CD8-positive, alpha-beta memory T cell (primary cell): ENCODE data around the gene MARCO. TPM values are rescaled to one million over a fixed set of nuclear protein-coding genes. Genes with fewer than 3 reads are reported as not detected.

Experiments used
- CTCF ChIA-PET: fragments of 350-600 bp; sonication (Branson Sonifier 250); formaldehyde crosslinking; loops from one replicate; lab custom pipeline; 2021; ENCODE audit warnings: antibody characterized with exemption; lab: Charles Lee
- POLR2A ChIA-PET: fragments of 350-600 bp; sonication (Branson Sonifier 250); formaldehyde crosslinking; loops from one replicate; lab custom pipeline; 2021; ENCODE audit warnings: antibody characterized with exemption; lab: Charles Lee
- DNase-seq, 5 donors: peaks; one replicate each; pipeline versions ENCODE4 v3.0.0 to v3.0.0-alpha.2; 2020 to 2022; ENCODE audit warnings: mixed read lengths in 1 of 5
- H3K27ac ChIP-seq: one replicate; pipeline ENCODE4 v1.7.0; 2013; ENCODE audit warnings: low read depth, mild to moderate bottlenecking, low read length, moderate library complexity
- H3K27me3 ChIP-seq: 2 replicates; pipeline ENCODE4 v1.7.0; 2013; ENCODE audit warnings: low read length, mild to moderate bottlenecking; ENCODE audit not compliant: insufficient read depth, poor library complexity, severe bottlenecking
- H3K36me3 ChIP-seq: 2 replicates; pipeline ENCODE4 v1.7.0; 2013; ENCODE audit warnings: mild to moderate bottlenecking, low read length, moderate library complexity; ENCODE audit not compliant: insufficient read depth
- H3K4me1 ChIP-seq: 2 replicates; pipeline ENCODE4 v1.7.0; 2013; ENCODE audit warnings: mild to moderate bottlenecking, low read length, moderate library complexity; ENCODE audit not compliant: insufficient read depth
- H3K4me3 ChIP-seq: 2 replicates; pipeline ENCODE4 v1.7.0; 2013; ENCODE audit warnings: mild to moderate bottlenecking, low read length
- H3K9me3 ChIP-seq: 2 replicates; pipeline ENCODE4 v1.7.0; 2013; ENCODE audit warnings: mild to moderate bottlenecking, low read length
- H3K27ac Mint-ChIP-seq, 8 donors: one replicate each; pipeline ENCODE4 v1.8.0; 2020 to 2021; ENCODE audit warnings: mixed read lengths in 8 of 8, mild to moderate bottlenecking in 6 of 8, inconsistent platforms in 3 of 8, moderate library complexity in 3 of 8
- H3K27me3 Mint-ChIP-seq, 2 donors: one replicate each; pipeline ENCODE4 v1.8.0; 2020 to 2021; ENCODE audit warnings: mixed read lengths in 2 of 2, mild to moderate bottlenecking in 1 of 2, moderate library complexity in 1 of 2
- H3K36me3 Mint-ChIP-seq, 3 donors: one replicate each; pipeline ENCODE4 v1.8.0; 2020 to 2021; ENCODE audit warnings: mixed read lengths in 3 of 3, inconsistent platforms in 1 of 3, mild to moderate bottlenecking in 1 of 3
- H3K4me1 Mint-ChIP-seq, 3 donors: one replicate each; pipeline ENCODE4 v1.8.0; 2020 to 2021; ENCODE audit warnings: mixed read lengths in 3 of 3, inconsistent platforms in 1 of 3, mild to moderate bottlenecking in 1 of 3
- H3K4me3 Mint-ChIP-seq, 7 donors: one replicate each; pipeline ENCODE4 v1.8.0; 2020 to 2021; ENCODE audit warnings: mixed read lengths in 7 of 7, mild to moderate bottlenecking in 6 of 7, moderate library complexity in 4 of 7, inconsistent platforms in 2 of 7
- H3K9me3 Mint-ChIP-seq, 5 donors: one replicate each; pipeline ENCODE4 v1.8.0; 2020 to 2022; ENCODE audit warnings: mixed read lengths in 5 of 5, mild to moderate bottlenecking in 3 of 5, moderate library complexity in 2 of 5, inconsistent platforms in 1 of 5
- polyA plus RNA-seq: library from polyadenylated mRNA; unstranded; fragments of 300-500 nt; fragmentation: Illumina TruSeq; gene quantifications from one replicate; pipeline ENCODE4 v1.2.3, GENCODE V29; 2021
- total RNA-seq, 2 experiments: library from RNA; stranded (reverse); gene quantifications; one replicate each; pipeline ENCODE4 v1.2.3, GENCODE V29; 2021

The MARCO gene
- total and polyA plus RNA-seq, 3 experiments from 2014 or later = not detected

DNA sequence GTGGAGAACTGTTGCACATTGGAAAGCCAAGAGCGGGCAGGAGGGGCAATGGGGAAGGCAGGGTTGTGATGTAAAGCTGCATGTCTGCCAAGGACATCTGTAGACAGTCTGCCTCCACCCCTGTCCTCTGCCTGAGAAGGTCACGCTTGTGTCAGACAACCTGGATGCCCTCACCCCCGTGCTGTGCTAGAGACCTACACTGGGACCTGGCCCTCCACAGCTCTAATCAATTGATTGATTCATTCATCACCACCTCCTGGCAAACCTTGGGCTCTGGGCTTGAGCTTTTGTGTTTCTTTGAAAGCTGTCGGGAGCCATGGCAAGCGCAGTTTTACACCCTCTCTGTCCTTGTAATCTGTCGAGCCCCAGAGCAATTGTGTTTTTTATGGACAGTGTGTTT, 41.1 kb downstream of the MARCO start:
- Histone ChIP-seq H3K27me3 (no peaks in the 10 kb centered on the region), H3K4me3 (no peak overlapping the region), H3K4me1 (no peaks in the 10 kb centered on the region), H3K9me3 (no peaks in the 10 kb centered on the region), H3K27ac (no peak overlapping the region), H3K36me3 (no peaks in the 10 kb centered on the region)
- H3K9me3 Mint-ChIP-seq = peaks cover 0 to 3% (median 0%) of the 10 kb centered on the region in 5 donors
- H3K36me3 Mint-ChIP-seq = no peaks in the 10 kb centered on the region
- no peak overlapping the region for H3K27ac Mint-ChIP-seq
- no peak for DNase-seq
- CTCF ChIA-PET = no interaction called here
- H3K27me3 Mint-ChIP-seq = peaks cover 1 to 4% of the 10 kb centered on the region in 2 donors
- H3K4me1 Mint-ChIP-seq = no peaks in the 10 kb centered on the region
- no peak overlapping the region for H3K4me3 Mint-ChIP-seq
- POLR2A ChIA-PET = no interaction called here

DNA sequence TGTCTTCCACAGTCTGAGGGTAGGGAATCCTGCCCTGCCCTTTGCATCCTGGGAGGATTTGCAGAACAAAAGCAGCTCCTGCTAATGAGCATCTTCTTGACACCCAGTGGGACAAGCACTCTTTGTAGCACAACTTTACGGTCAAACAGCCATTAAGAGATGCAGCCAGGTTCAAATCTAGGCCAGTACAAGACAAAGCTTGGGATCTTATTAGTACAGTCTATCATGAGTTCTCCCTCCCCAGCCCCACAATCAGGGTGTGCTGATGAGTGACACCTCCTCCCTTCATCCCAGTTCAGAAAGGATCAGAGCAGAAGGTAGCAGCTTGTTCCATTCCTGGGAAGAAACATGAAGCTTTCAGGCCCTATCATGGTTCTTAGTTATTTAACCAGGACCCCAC, 41.9 kb downstream of the MARCO start:
- CTCF ChIA-PET = no interaction called here
- H3K4me3 ChIP-seq = no peak overlapping the region
- Mint-ChIP-seq H3K4me1 (no peaks in the 10 kb centered on the region), H3K4me3 (no peak overlapping the region), H3K27me3 (peaks cover 1 to 4% of the 10 kb centered on the region in 2 donors), H3K36me3 (no peaks in the 10 kb centered on the region), H3K9me3 (peaks cover 0 to 3% (median 0%) of the 10 kb centered on the region in 5 donors), H3K27ac (no peak overlapping the region)
- no peaks in the 10 kb centered on the region for H3K9me3 ChIP-seq
- no peaks in the 10 kb centered on the region for H3K36me3 ChIP-seq
- no peaks in the 10 kb centered on the region for H3K27me3 ChIP-seq
- no peaks in the 10 kb centered on the region for H3K4me1 ChIP-seq
- POLR2A ChIA-PET = no interaction called here
- H3K27ac ChIP-seq = no peak overlapping the region
- no peak for DNase-seq

DNA sequence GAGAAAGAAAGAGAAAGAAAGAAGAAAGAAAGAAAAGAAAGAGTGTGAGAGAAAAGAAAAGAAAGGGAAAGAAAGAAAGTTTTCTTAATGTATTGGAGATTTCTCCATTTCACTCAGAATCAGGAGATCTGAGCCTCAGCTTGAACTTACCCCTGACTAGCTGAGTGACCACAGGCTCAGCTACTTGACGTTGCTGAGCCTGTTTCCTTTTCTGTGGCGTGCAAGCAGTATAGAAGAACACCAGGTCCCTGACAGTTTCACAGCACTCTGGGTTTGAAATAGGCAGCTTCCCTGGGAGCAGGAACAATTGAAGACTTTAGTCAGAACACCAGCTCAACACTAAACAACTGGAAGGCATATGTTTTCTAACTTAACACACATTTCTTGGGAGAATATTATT, 44.7 kb downstream of the MARCO start:
- no peak overlapping the region for H3K27ac ChIP-seq
- H3K36me3 ChIP-seq = no peaks in the 10 kb centered on the region
- no peaks in the 10 kb centered on the region for H3K4me1 ChIP-seq
- H3K27me3 ChIP-seq = no peaks in the 10 kb centered on the region
- H3K27ac Mint-ChIP-seq = no peak overlapping the region
- no peaks in the 10 kb centered on the region for H3K9me3 ChIP-seq
- H3K4me3 Mint-ChIP-seq = no peak overlapping the region
- H3K4me3 ChIP-seq = no peak overlapping the region
- H3K36me3 Mint-ChIP-seq = no peaks in the 10 kb centered on the region
- no peaks in the 10 kb centered on the region for H3K4me1 Mint-ChIP-seq
- POLR2A ChIA-PET = no interaction called here
- peaks cover 0 to 5% (median 0%) of the 10 kb centered on the region in 5 donors for H3K9me3 Mint-ChIP-seq
- H3K27me3 Mint-ChIP-seq = peaks cover 1 to 4% of the 10 kb centered on the region in 2 donors
- CTCF ChIA-PET = no interaction called here
- DNase-seq = no peak

DNA sequence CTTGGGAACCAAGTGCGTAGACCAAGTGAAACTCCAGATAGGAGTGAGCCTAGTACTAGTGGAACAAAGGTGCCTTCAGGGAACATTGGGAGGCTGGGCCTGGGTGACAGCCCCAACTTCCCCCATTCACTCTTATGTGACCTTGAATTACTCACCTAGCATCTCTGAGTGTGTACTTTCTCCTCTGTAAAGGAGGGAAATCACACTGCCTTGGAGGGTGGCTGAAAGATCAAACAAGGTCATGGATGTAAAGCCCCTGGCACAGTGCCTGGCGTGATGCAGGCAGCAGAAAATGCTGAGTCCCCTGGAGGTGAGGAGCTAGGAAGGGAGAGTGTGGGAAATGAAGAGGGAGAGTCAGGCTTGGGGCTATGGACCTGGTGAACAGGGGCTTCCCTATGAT, 45.9 kb downstream of the MARCO start:
- CTCF ChIA-PET = no interaction called here
- H3K4me1 ChIP-seq = no peaks in the 10 kb centered on the region
- Mint-ChIP-seq H3K9me3 (peaks cover 0 to 5% (median 0%) of the 10 kb centered on the region in 5 donors), H3K27me3 (peaks cover 3 to 4% of the 10 kb centered on the region in 2 donors), H3K4me1 (no peaks in the 10 kb centered on the region), H3K4me3 (no peak overlapping the region), H3K27ac (no peak overlapping the region), H3K36me3 (no peaks in the 10 kb centered on the region)
- H3K27ac ChIP-seq = no peak overlapping the region
- H3K27me3 ChIP-seq = no peaks in the 10 kb centered on the region
- DNase-seq = no peak
- POLR2A ChIA-PET = no interaction called here
- H3K36me3 ChIP-seq = no peaks in the 10 kb centered on the region
- H3K9me3 ChIP-seq = no peaks in the 10 kb centered on the region
- no peak overlapping the region for H3K4me3 ChIP-seq

- peaks cover 0 to 5% (median 0%) of the 10 kb centered on the region in 5 donors for H3K9me3 Mint-ChIP-seq
- H3K27me3 Mint-ChIP-seq = peaks cover 0 to 3% of the 10 kb centered on the region in 2 donors
- Histone ChIP-seq H3K4me1 (no peaks in the 10 kb centered on the region), H3K36me3 (no peaks in the 10 kb centered on the region), H3K27ac (no peak overlapping the region), H3K9me3 (no peaks in the 10 kb centered on the region), H3K27me3 (no peaks in the 10 kb centered on the region), H3K4me3 (no peak overlapping the region)
- H3K4me3 Mint-ChIP-seq = no peak overlapping the region
- ChIA-PET POLR2A (no interaction called here), CTCF (no interaction called here)
- no peak for DNase-seq
- no peak overlapping the region for H3K27ac Mint-ChIP-seq
- H3K36me3 Mint-ChIP-seq = no peaks in the 10 kb centered on the region
- H3K4me1 Mint-ChIP-seq = no peaks in the 10 kb centered on the region
Measured at GRCh38 chr2:118988706-118989105, 46.7 kb downstream of the MARCO start.

GRCh38 chr2:118989481-118989880, 47.5 kb downstream of the MARCO start:
- no peak overlapping the region for H3K27ac ChIP-seq
- H3K36me3 ChIP-seq = no peaks in the 10 kb centered on the region
- Mint-ChIP-seq H3K27me3 (peaks cover 0 to 3% of the 10 kb centered on the region in 2 donors), H3K36me3 (no peaks in the 10 kb centered on the region), H3K9me3 (peaks cover 0 to 5% (median 0%) of the 10 kb centered on the region in 5 donors), H3K4me3 (no peak overlapping the region), H3K4me1 (no peaks in the 10 kb centered on the region), H3K27ac (no peak overlapping the region)
- no peak overlapping the region for H3K4me3 ChIP-seq
- POLR2A ChIA-PET = no interaction called here
- no peaks in the 10 kb centered on the region for H3K27me3 ChIP-seq
- H3K4me1 ChIP-seq = no peaks in the 10 kb centered on the region
- CTCF ChIA-PET = no interaction called here
- no peaks in the 10 kb centered on the region for H3K9me3 ChIP-seq
- DNase-seq = no peak

DNA sequence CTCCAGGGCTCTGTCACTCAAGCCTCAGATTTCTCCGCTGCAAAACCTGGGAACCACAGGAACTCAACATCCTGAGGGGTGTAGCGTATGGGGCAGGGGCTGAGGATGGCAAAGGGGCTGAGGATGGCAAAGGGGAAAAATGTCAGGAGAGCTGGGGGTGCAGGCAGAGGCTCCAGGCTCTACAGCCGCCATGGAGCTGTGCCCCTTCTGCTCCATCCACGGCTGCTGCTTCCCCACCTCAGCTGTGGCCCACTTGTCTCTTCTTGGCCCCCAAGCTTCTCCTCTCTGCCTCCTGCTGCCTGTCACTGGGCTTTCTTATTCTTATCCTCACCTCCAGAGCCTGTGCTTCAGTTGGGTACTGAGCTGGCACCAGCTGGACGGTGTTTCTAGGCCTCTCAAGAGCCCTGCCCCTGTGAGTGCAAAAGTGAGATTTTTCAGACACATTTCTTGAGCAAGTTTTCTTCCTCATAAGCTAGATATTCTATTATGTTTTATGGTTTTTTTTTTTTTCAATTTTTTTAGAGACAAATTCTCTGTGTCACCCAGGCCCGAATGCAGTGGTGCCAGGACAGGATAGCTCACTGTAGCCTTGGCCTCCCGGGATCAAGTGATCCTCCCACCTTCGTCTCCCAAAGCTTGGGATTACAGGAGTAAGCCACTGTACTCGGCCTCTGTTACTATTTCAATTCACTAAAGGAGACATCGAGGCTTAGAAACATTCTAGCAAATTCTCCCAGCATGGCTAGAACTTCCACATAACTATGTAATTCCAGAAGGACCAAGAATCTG, 49.0 kb downstream of the MARCO start:
- H3K4me1 Mint-ChIP-seq = no peaks in the 10 kb centered on the region
- H3K36me3 ChIP-seq = no peaks in the 10 kb centered on the region
- H3K9me3 Mint-ChIP-seq = peaks cover 0 to 5% (median 0%) of the 10 kb centered on the region in 5 donors
- H3K27ac Mint-ChIP-seq = no peak overlapping the region
- DNase-seq = no peak
- no peaks in the 10 kb centered on the region for H3K36me3 Mint-ChIP-seq
- CTCF ChIA-PET = no interaction called here
- H3K4me1 ChIP-seq = no peaks in the 10 kb centered on the region
- no peaks in the 10 kb centered on the region for H3K27me3 ChIP-seq
- no peaks in the 10 kb centered on the region for H3K9me3 ChIP-seq
- no peak overlapping the region for H3K4me3 ChIP-seq
- H3K27me3 Mint-ChIP-seq = peaks cover 0 to 3% of the 10 kb centered on the region in 2 donors
- no peak overlapping the region for H3K27ac ChIP-seq
- no peak overlapping the region for H3K4me3 Mint-ChIP-seq
- POLR2A ChIA-PET = no interaction called here

GRCh38 chr2:118991554-118991953, 49.6 kb downstream of the MARCO start:
- Mint-ChIP-seq H3K27ac (no peak overlapping the region), H3K9me3 (peaks cover 0 to 4% (median 0%) of the 10 kb centered on the region in 5 donors), H3K4me1 (no peaks in the 10 kb centered on the region), H3K4me3 (no peak overlapping the region), H3K27me3 (peaks cover 0 to 3% of the 10 kb centered on the region in 2 donors), H3K36me3 (no peaks in the 10 kb centered on the region)
- Histone ChIP-seq H3K4me3 (no peak overlapping the region), H3K4me1 (no peaks in the 10 kb centered on the region), H3K27me3 (no peaks in the 10 kb centered on the region), H3K36me3 (no peaks in the 10 kb centered on the region), H3K27ac (no peak overlapping the region), H3K9me3 (no peaks in the 10 kb centered on the region)
- DNase-seq = no peak
- CTCF ChIA-PET = no interaction called here
- POLR2A ChIA-PET = no interaction called here
